ENCODE results near the gene RCAN1.
"Not testable (repeated sequence)": the region's sequence is repeated elsewhere in the genome, so short reads cannot be mapped to it uniquely, and the experiment has no call there.

The RCAN1 gene

DNA sequence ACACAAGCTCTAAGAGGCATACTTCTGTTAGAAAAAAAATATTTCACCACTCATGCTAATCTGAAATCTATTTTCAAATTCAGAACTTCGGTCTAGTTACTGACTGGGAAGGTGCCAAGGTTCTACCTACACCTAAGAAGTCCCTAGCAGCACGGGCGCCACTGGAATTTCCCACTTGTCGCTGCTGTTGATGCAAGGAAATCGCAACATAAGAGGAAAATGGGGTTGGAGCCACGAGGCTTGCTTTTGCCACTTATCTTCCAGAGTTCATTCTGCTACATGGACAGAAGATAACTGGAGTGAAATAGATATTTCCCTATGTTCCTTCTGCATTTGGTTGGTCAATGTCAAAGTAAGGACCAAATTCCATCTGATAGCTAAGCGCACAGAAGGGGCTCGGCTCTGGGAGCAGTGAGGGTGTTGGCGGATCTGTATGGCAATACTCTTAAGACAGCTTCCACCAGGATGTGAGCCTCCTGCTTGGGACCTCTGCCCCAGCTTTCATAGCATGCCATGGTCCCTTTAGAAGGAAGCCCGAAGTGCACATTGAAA is 47.2 kb downstream of the RCAN1 start:
- DNase-seq: no peak

GRCh38 chr21:34565238-34565637 is 49.7 kb downstream of the RCAN1 start:
- DNase-seq: no peak

DNA sequence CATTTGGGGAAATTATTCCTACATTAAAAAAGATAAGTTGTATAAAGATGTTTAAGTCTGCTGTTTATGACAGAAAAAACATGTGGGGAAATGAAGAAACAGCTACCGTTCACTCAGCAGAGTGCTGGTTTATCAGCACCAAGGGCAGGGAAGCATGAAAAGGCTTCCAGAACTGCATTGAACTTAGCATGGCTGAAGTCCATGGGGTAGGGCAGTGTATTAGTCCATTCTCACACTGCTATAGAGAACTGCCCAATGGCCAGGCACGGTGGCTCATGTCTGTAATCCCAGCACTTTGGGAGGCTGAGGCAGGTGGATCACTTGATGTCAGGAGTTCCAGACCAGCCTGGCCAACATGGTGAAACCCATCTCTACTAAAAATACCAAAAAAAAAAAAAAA is 51.5 kb downstream of the RCAN1 start:
- DNase-seq: not testable (repeated sequence)

DNA sequence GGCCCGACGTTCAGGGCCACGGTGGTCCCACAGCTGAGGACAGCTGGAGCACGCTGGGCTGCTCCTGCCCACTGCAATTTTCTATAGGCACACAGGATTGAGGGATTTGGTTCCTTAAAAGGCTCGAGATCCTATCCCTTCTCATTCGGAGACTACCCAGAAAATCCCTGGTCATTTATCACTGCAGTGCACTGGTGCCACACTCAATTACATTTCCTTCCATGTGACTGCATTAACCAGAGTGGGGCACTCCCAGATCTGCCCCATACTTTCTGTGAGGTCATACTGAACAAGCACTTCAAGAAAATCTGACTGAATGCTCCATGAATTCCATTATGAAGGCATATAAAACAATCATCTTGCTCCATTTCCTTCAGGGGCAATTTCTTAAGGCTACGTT is 53.1 kb downstream of the RCAN1 start:
- DNase-seq: no peak

DNA sequence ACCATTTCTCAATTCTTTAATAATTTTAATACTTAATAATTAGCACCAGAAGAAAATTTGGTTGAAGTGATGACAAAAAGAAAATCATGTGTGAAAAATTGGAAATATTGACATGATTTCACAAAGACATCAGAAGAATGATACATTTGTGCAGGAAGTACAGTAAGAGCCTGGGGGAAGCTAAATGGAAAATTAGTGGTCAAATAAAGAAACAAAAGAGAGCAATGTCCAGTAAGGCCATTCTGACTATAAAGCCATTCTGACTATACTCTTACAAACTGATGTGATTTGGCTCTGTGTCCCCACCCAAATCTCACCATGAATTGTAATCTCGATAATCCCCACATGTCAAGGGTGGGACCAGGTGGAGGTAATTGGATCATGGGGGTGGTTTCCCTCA is 54.3 kb downstream of the RCAN1 start:
- no peak for DNase-seq

GRCh38 chr21:34560021-34560420 is 54.9 kb downstream of the RCAN1 start:
- no peak for DNase-seq

DNA sequence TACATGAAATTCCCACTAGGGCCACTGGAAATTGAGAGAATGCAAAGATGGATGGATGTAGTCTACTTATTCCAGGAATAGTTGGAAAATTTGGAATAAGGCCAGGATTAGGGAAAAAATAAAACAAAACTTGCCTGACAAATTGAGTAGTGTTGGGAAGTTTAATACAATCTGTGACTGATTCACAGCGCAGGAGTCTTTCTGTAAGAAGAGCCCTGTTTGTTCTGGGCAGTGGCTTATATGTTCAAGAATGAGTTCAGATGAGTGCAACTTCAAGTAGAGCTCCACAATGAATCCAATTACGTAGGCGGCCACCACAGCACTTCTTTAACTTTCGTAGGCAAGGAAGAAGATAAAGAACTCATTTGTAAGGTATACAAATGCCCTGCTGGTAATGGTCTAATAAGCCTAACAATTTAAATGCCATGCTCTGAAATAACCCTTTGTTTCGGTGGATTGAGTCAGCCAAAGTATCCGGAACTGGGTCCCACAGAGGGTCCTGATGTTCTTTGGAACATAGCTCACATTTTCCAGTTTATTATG is 55.8 kb downstream of the RCAN1 start:
- DNase-seq: no peak

DNA sequence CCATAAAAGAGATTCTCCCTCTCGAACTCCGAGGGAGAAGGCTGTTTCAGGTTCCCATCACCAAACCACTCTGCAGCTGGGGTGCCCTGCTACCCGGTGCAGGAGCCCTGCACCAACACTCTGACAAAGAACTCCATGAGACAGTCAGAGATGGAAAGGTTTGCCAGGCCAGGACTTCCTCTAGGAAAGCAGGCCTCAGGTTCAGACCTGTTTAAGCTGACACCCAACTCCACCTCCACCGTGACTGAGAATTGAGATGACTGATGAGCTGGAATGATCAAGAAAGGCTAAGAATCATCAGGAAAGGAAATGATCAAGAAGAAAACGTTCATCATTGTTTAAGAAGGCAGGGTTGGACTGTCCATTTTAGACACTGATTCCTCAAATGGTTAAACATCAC is 56.7 kb downstream of the RCAN1 start:
- no peak for DNase-seq

DNA sequence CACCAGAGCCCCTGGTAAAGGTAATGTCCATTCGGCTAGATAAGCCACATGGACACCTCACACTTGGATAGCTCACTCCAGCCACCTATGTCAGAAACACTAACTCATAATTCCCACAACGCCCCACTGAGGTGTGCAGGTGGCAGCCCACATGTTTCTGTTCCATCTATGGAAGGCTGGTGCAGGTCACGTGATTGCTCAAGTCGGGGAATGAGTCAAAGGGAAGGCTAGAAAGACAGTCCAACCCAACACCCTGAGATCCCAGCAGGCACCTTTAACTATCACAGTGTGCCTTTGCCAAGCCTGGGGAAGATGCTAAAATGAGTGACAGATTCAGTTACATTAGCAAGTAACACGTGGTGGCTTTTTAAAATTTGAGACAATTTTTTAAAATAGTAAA is 57.7 kb downstream of the RCAN1 start:
- no peak for DNase-seq

DNA sequence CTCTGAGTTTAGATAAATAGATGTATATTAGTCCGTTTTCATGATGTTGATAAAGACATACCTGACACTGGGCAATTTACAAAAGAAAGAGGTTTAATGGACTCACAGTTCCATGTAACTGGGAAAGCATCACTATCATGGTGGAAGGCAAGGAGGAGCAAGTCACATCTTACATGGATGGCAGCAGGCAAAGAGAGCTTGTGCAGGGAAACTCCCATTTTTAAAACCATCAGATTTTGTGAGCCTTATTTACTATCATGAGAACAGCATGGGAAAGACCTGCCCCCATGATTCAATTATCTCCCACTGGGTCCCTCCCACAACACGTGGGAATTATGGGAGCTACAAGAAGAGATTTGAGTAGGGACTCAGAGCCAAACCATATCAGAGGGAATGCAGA is 60.2 kb downstream of the RCAN1 start:
- not testable (repeated sequence) for DNase-seq

DNA sequence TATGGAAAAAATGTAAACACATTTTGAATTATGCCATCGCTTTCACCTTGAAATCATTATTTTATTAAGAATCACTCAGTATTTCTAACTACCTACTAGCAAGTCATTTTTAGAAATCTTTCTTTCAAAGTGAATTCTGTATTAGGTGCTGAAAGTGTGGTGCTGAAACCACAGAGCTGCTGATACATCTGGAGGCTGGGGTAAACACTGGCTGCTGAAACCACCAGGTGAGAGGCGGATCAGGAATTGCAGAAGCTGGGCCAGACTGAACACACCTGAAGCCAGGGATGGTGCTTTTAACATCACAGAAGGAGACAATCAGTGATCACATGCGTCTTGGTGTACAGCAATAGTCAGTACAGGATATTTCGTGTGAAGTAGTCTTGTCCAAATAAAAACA is 60.7 kb downstream of the RCAN1 start:
- no peak for DNase-seq

DNA sequence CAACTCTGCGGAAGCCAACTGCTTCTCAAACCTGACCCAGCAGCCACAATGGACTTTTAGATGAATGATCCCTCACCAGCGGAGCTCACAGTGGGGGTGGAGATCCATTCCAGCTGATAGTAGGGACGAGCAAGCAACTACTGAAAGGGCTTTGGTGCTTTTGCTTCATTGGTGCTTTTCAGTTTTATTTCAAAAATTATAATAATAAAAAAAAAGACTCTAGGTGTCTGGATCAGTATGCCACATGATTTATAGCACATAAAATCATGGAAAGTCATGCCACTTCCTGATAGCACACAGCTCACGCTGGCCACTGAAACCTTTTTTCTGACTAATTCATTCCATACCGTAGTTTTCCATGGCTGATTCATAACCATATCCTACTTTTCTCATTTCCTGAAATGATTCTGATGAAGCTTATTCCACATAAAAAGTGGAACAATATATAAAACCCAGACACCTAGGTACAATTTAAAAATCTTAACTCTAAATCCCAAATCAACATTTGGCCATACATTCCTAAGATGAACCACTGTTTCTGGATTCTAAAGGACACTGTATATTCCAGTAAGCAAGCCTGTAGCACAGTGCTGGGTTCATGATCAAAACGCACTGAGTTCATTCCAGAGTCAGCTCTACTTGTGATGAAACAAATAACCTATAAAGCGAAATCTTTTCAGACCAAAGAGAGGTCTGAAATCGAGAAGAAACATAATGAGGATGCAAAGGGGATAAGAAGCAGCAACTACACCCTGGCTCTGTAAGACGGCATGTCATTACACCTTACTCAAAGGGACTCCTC is 61.6 kb downstream of the RCAN1 start:
- peak; percentile 12 for DNase-seq

- DNase-seq: no peak
Observed at GRCh38 chr21:34552360-34553098, 62.4 kb downstream of the RCAN1 start.

- DNase-seq: no peak
Observed at GRCh38 chr21:34550182-34550799, 64.6 kb downstream of the RCAN1 start.

GRCh38 chr21:34548781-34549376 is 66.0 kb downstream of the RCAN1 start:
- DNase-seq: no peak

DNA sequence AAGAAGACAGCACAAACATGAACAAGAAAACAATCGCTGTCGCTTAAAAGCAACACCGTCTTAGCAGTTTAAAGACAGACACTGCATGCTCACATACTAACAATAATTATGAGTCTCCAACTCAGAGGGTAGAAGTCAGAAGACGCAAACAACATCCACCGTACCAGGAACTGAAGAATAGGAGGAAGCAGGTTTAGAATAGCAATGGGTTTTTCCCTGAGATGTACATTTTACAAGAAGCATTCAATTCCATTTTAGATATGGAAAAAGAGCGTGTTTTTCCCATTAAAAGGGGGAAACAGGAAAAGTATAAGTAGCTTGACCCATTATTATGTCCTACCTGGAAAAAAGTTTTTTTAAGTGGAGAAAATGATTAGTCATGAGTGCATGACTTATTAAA is 68.4 kb downstream of the RCAN1 start:
- no peak for DNase-seq

DNA sequence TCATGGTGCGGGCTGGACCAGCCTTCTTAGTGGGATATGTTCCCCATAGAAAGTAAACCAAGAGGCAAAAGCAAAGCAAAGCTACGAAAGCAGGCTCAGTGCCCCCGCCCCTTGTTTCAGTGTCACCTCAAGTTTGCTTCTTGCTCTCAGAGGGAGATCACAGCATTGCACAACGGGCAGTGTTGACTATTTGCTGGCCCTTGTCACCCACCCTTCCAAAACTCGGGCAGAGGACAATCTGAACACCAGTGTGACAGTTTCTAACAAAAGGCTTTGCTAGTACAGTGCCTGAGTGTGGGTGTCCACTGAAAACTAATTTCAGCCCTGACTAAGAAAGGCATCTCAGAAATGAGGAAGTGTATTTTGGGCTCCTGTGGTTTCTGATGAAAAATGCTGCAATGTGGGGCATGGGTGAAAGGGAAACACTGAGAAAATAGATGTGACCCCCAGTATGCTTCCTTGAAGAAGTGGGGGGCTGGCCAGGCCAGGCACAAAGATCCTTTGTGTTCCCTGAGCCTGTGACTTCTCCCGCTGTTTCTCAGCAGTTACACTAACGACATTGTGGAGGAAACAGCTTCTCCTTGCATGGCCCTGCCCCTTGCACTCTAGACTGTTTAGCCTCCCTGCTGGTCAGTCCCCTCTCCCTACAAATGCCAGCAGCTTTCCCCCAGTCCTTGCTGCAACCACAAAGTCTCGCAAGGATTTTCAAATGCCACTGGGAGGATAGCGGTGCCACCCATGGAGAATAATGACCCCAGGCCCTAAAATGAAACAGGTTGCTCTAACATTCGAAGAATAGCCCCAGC is 69.6 kb downstream of the RCAN1 start:
- DNase-seq: peak; percentile 48

DNA sequence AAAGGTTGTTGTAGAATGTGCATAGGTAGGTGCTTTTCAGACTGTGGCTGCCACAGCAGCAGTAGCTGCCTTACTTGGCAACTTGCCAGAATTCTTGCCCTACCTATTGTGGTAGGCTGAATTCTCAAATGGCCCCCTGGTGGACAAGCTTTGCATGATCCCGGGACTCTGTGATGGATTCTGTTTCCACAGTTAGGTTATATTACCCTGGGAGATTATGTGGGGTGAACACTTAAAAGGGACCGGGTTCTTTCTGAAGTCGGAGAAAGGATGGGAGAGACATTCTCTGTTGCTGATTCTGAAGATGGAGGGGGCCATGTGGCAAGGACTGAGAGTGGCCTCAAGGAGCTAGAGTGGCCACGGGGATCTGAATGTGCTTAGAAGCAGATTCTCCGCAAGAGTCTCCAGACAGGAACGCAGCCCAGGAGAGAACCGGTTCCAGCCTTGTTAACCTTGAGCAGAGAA is 70.8 kb downstream of the RCAN1 start:
- peak; percentile 70 for DNase-seq

DNA sequence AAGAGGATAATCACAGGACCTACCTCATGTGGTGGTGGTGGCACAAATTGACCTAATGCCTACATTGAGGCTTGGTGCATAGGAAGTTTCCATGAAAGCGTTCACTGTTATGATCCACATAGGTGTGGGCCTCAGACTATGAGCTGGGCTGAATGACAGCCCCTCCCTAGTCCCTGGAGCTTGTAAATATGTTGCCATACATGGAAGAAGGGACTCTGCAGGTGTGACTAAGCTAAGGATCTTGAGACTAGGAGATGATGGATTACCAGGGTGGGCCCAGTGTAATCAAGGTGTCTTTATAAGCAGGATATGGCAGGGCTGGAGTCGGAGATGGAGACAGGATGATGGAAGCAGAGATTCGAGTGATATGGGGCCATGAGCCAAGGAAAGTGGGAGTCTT is 71.9 kb downstream of the RCAN1 start:
- no peak for DNase-seq

DNA sequence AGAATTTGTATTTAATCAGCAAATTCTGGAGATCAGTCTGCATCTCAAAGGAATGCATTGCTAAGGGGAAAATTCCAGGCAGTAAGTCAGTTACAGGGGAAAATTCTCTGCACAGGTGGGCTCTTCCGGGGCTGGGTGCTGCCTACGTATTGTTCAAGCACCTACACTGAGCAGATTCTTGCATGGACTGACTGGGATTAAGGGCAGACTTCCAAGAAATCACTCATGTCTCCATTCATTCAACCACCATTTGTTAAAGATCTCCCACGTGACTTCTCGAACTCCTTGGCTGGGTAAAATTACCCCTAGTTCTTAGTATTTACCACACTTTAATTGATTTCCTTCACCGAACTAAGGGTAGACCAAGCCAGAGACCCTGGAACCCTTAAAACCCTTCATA is 74.7 kb downstream of the RCAN1 start:
- no peak for DNase-seq

DNA sequence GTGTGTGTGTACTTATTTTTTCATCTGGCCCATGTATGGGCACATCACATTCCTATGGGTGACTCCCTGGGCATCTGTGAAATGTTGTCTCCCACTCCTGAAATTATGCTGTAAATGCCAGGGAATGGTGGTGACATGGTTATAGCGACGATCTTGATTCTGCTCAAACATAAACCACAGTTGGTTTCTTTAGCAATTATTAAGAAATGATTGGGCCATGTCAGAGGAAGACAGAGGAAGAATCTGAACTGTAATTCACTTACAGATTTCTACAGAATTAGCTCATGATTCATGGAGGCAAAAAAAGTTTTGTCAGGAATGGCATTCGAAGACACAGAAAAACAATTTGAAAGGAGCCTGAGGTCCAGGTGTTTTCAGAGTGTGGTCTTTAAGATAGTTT is 77.1 kb downstream of the RCAN1 start:
- peak; percentile 35 for DNase-seq

GRCh38 chr21:34536820-34537219 is 78.1 kb downstream of the RCAN1 start:
- DNase-seq: no peak

All from kidney glomerular epithelial cell (primary cell).